ENCODE data around the gene DLD. TPM values are rescaled to one million over a fixed set of nuclear protein-coding genes. Genes with fewer than 3 reads are reported as not detected.
A peak's percentile ranks its signal among the peaks of the same experiment; 100 is the strongest.

Gene DLD
- polyA plus RNA-seq, 4 donors: 45.4 to 153 (median 84.0) TPM

DNA sequence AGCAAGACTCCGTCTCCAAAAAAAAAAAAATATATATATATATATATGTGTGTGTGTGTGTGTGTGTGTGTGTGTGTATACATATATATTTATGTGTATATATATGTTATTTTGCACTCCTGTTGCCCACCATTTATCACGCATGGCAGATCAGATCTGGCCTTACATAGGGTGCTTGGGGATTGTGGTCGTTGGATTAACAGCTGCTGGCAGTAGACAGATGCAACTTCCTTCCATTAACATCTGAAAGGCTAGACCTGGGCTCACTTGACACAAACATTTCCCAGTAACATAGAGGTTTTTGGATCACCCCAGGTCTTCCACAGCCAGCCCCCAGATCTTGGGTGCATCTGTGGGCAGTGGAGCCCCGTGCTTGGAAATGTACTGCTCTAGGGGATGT is 40.8 kb upstream of the DLD start:
- Histone ChIP-seq H3K27me3 (ENCODE audit: control insufficient read depth in 3 of 3, insufficient read depth in 3 of 3, low read length in 3 of 3) (no peaks in the 10 kb centered on the region), H3K4me1 (ENCODE audit: control insufficient read depth in 3 of 3, insufficient read depth in 2 of 3, low read depth in 1 of 3, low read length in 2 of 3) (peaks cover 4 to 17% (median 7%) of the 10 kb centered on the region in 3 donors), H3K27ac (ENCODE audit: low read depth in 1 of 3, low read length in 2 of 3) (peak overlapping the region; percentile 33 to 82 (median 81)), H3K36me3 (ENCODE audit: control insufficient read depth in 3 of 3, insufficient read depth in 2 of 3, low read depth in 1 of 3, low read length in 3 of 3) (no peaks in the 10 kb centered on the region), H3K9me3 (ENCODE audit: control insufficient read depth in 2 of 2, insufficient read depth in 1 of 2, low read depth in 1 of 2, low read length in 1 of 2) (no peaks in the 10 kb centered on the region), H3K4me3 (ENCODE audit: low read depth in 1 of 3, low read length in 3 of 3) (no peak overlapping the region)
- FAIRE-seq (no peak), DNase-seq (no peak)
- WGBS, 3 donors: 81 to 91% (median 88%) methylated on average over 4 of the region's 4 CpGs

- Histone ChIP-seq H3K4me3 (ENCODE audit: low read depth in 1 of 3, low read length in 3 of 3) (no peak overlapping the region), H3K9me3 (ENCODE audit: control insufficient read depth in 2 of 2, insufficient read depth in 1 of 2, low read depth in 1 of 2, low read length in 1 of 2) (no peaks in the 10 kb centered on the region), H3K27me3 (ENCODE audit: control insufficient read depth in 3 of 3, insufficient read depth in 3 of 3, low read length in 3 of 3) (no peaks in the 10 kb centered on the region), H3K4me1 (ENCODE audit: control insufficient read depth in 3 of 3, insufficient read depth in 2 of 3, low read depth in 1 of 3, low read length in 2 of 3) (peaks cover 4 to 17% (median 7%) of the 10 kb centered on the region in 3 donors), H3K27ac (ENCODE audit: low read depth in 1 of 3, low read length in 2 of 3) (peak overlapping the region; percentile 33 to 82 (median 81)), H3K36me3 (ENCODE audit: control insufficient read depth in 3 of 3, insufficient read depth in 2 of 3, low read depth in 1 of 3, low read length in 3 of 3) (no peaks in the 10 kb centered on the region)
- 13 to 19% (median 14%) methylated on average over 1 of the region's 1 CpG for WGBS, 3 donors
- peak; percentile 79 to 93 for DNase-seq
- no peak for FAIRE-seq
These were observed 40.3 kb upstream of the DLD start for GRCh38 chr7:107850643-107851042.

GRCh38 chr7:107854454-107854853 is 36.5 kb upstream of the DLD start:
- H3K9me3 ChIP-seq (ENCODE audit: control insufficient read depth in 2 of 2, insufficient read depth in 1 of 2, low read depth in 1 of 2, low read length in 1 of 2): no peaks in the 10 kb centered on the region
- peaks cover 4 to 37% (median 18%) of the 10 kb centered on the region in 3 donors for H3K4me1 ChIP-seq (ENCODE audit: control insufficient read depth in 3 of 3, insufficient read depth in 2 of 3, low read depth in 1 of 3, low read length in 2 of 3)
- no peak overlapping the region for H3K4me3 ChIP-seq (ENCODE audit: low read depth in 1 of 3, low read length in 3 of 3)
- H3K36me3 ChIP-seq (ENCODE audit: control insufficient read depth in 3 of 3, insufficient read depth in 2 of 3, low read depth in 1 of 3, low read length in 3 of 3): no peaks in the 10 kb centered on the region
- DNase-seq (no peak), FAIRE-seq (no peak)
- 89 to 100% (median 100%) methylated on average over 1 of the region's 1 CpG for WGBS, 3 donors
- no peaks in the 10 kb centered on the region for H3K27me3 ChIP-seq (ENCODE audit: control insufficient read depth in 3 of 3, insufficient read depth in 3 of 3, low read length in 3 of 3)
- H3K27ac ChIP-seq (ENCODE audit: low read depth in 1 of 3, low read length in 2 of 3): no peak overlapping the region

GRCh38 chr7:107854989-107855388 is 36.0 kb upstream of the DLD start:
- H3K4me1 ChIP-seq (ENCODE audit: control insufficient read depth in 3 of 3, insufficient read depth in 2 of 3, low read depth in 1 of 3, low read length in 2 of 3): peaks cover 4 to 43% (median 21%) of the 10 kb centered on the region in 3 donors
- H3K27me3 ChIP-seq (ENCODE audit: control insufficient read depth in 3 of 3, insufficient read depth in 3 of 3, low read length in 3 of 3): no peaks in the 10 kb centered on the region
- H3K27ac ChIP-seq (ENCODE audit: low read depth in 1 of 3, low read length in 2 of 3): no peak overlapping the region
- no peaks in the 10 kb centered on the region for H3K9me3 ChIP-seq (ENCODE audit: control insufficient read depth in 2 of 2, insufficient read depth in 1 of 2, low read depth in 1 of 2, low read length in 1 of 2)
- FAIRE-seq: no peak
- WGBS, 3 donors: 55 to 58% (median 57%) methylated on average over 4 of the region's 4 CpGs
- H3K4me3 ChIP-seq (ENCODE audit: low read depth in 1 of 3, low read length in 3 of 3): no peak overlapping the region
- H3K36me3 ChIP-seq (ENCODE audit: control insufficient read depth in 3 of 3, insufficient read depth in 2 of 3, low read depth in 1 of 3, low read length in 3 of 3): no peaks in the 10 kb centered on the region
- DNase-seq: no peak

- H3K4me3 ChIP-seq (ENCODE audit: low read depth in 1 of 3, low read length in 3 of 3): no peak overlapping the region
- no peaks in the 10 kb centered on the region for H3K9me3 ChIP-seq (ENCODE audit: control insufficient read depth in 2 of 2, insufficient read depth in 1 of 2, low read depth in 1 of 2, low read length in 1 of 2)
- no peaks in the 10 kb centered on the region for H3K36me3 ChIP-seq (ENCODE audit: control insufficient read depth in 3 of 3, insufficient read depth in 2 of 3, low read depth in 1 of 3, low read length in 3 of 3)
- 7 to 33% (median 15%) methylated on average over 4 of the region's 4 CpGs for WGBS, 3 donors
- H3K4me1 ChIP-seq (ENCODE audit: control insufficient read depth in 3 of 3, insufficient read depth in 2 of 3, low read depth in 1 of 3, low read length in 2 of 3): peaks cover 0 to 43% (median 20%) of the 10 kb centered on the region in 3 donors
- no peaks in the 10 kb centered on the region for H3K27me3 ChIP-seq (ENCODE audit: control insufficient read depth in 3 of 3, insufficient read depth in 3 of 3, low read length in 3 of 3)
- peak overlapping the region; percentile 2 to 37 (median 18) for H3K27ac ChIP-seq (ENCODE audit: low read depth in 1 of 3, low read length in 2 of 3)
- DNase-seq: peak; percentile 54 to 78
- FAIRE-seq: no peak
These were observed 34.0 kb upstream of the DLD start for GRCh38 chr7:107856806-107857540.

GRCh38 chr7:107857541-107857912 is 33.5 kb upstream of the DLD start:
- no peak for DNase-seq
- Histone ChIP-seq H3K4me1 (ENCODE audit: control insufficient read depth in 3 of 3, insufficient read depth in 2 of 3, low read depth in 1 of 3, low read length in 2 of 3) (peaks cover 0 to 44% (median 20%) of the 10 kb centered on the region in 3 donors), H3K4me3 (ENCODE audit: low read depth in 1 of 3, low read length in 3 of 3) (no peak overlapping the region), H3K9me3 (ENCODE audit: control insufficient read depth in 2 of 2, insufficient read depth in 1 of 2, low read depth in 1 of 2, low read length in 1 of 2) (no peaks in the 10 kb centered on the region), H3K27me3 (ENCODE audit: control insufficient read depth in 3 of 3, insufficient read depth in 3 of 3, low read length in 3 of 3) (no peaks in the 10 kb centered on the region), H3K36me3 (ENCODE audit: control insufficient read depth in 3 of 3, insufficient read depth in 2 of 3, low read depth in 1 of 3, low read length in 3 of 3) (no peaks in the 10 kb centered on the region), H3K27ac (ENCODE audit: low read depth in 1 of 3, low read length in 2 of 3) (no peak overlapping the region)
- FAIRE-seq: no peak
- 50 to 61% (median 50%) methylated on average over 2 of the region's 2 CpGs for WGBS, 3 donors

- no peak for DNase-seq
These were observed 32.7 kb upstream of the DLD start for GRCh38 chr7:107858280-107858679.

GRCh38 chr7:107860279-107860961 is 30.6 kb upstream of the DLD start:
- DNase-seq (peak; percentile 92 to 94), FAIRE-seq (no peak)
- Histone ChIP-seq H3K27me3 (ENCODE audit: control insufficient read depth in 3 of 3, insufficient read depth in 3 of 3, low read length in 3 of 3) (no peaks in the 10 kb centered on the region), H3K9me3 (ENCODE audit: control insufficient read depth in 2 of 2, insufficient read depth in 1 of 2, low read depth in 1 of 2, low read length in 1 of 2) (no peaks in the 10 kb centered on the region), H3K4me3 (ENCODE audit: low read depth in 1 of 3, low read length in 3 of 3) (no peak overlapping the region), H3K27ac (ENCODE audit: low read depth in 1 of 3, low read length in 2 of 3) (peak overlapping the region; percentile 64 to 84 (median 76)), H3K4me1 (ENCODE audit: control insufficient read depth in 3 of 3, insufficient read depth in 2 of 3, low read depth in 1 of 3, low read length in 2 of 3) (peaks cover 0 to 44% (median 20%) of the 10 kb centered on the region in 3 donors), H3K36me3 (ENCODE audit: control insufficient read depth in 3 of 3, insufficient read depth in 2 of 3, low read depth in 1 of 3, low read length in 3 of 3) (no peaks in the 10 kb centered on the region)
- 13 to 65% (median 42%) methylated on average over 9 of the region's 9 CpGs for WGBS, 3 donors

More at GRCh38 chr7:107858280-107858679, 32.7 kb upstream of the DLD start:
- H3K27ac ChIP-seq (ENCODE audit: low read depth in 1 of 3, low read length in 2 of 3): no peak overlapping the region
- no peaks in the 10 kb centered on the region for H3K9me3 ChIP-seq (ENCODE audit: control insufficient read depth in 2 of 2, insufficient read depth in 1 of 2, low read depth in 1 of 2, low read length in 1 of 2)
- H3K27me3 ChIP-seq (ENCODE audit: control insufficient read depth in 3 of 3, insufficient read depth in 3 of 3, low read length in 3 of 3): no peaks in the 10 kb centered on the region
- WGBS, 3 donors: 82 to 86% (median 85%) methylated on average over 5 of the region's 5 CpGs
- FAIRE-seq: no peak
- no peak overlapping the region for H3K4me3 ChIP-seq (ENCODE audit: low read depth in 1 of 3, low read length in 3 of 3)
- peaks cover 0 to 44% (median 20%) of the 10 kb centered on the region in 3 donors for H3K4me1 ChIP-seq (ENCODE audit: control insufficient read depth in 3 of 3, insufficient read depth in 2 of 3, low read depth in 1 of 3, low read length in 2 of 3)
- H3K36me3 ChIP-seq (ENCODE audit: control insufficient read depth in 3 of 3, insufficient read depth in 2 of 3, low read depth in 1 of 3, low read length in 3 of 3): no peaks in the 10 kb centered on the region

All from small intestine (tissue), 7 donors.